DMS 273 treated with DMSO at 0.1 percent for 48 hours (cell line): Measurements from ENCODE around the gene LMO2.
"Not testable (repeated sequence)": the region's sequence is repeated elsewhere in the genome, so short reads cannot be mapped to it uniquely, and the experiment has no call there.

Experiments
- DNase-seq: peaks from one replicate; lab custom pipeline; 2025; lab: John Stamatoyannopoulos, UW

LMO2 gene

DNA sequence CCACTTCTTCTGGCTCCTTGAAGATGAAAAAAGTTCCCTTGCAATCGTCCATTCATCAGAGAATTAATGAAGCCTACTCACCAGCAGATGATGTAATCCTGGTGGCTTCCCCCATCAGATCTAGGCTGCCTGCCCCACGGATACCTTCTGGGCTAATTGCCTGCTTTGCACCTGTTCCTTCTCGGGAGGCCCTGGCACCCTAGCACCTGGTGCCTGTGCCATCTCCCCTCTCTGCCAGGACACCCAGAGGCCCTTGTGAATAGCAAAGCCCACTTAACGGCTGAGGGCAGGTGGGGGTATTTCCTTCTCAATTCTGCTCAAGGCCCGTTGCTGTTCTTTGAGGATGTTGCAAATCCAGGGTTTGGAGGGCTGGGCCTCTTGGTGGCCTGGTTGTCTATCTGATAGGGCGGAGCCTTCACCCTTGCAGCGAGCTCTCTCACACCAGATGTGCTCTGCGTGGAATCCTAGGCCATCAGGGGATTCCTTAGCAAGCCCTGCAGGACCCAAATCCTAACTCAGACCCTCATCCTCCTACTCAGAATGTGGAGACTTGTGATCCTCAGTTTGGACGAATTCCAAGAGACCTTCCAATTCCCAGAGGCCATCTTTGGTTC, at the start of gene LMO2:
Gene LMO2 (minus strand): TSS at position 363 of the 614 bp plus-strand sequence. CDS start 22,360 bp downstream, outside the sequence.
- no peak for DNase-seq

DNA sequence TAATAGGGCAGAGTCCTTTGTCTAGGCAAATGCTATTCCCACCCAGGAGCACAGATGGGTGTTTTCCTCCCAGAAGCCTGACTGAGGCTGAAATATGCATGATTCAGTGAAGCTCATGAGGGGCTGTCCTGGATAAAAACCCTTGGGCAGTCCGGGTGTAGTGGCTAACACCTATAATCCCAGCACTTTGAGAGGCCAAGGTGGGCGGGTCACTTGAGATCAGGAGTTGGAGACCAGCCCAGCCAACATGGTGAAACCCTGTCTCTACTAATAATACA, 48.6 kb upstream of the LMO2 start:
- DNase-seq = no peak

DNA sequence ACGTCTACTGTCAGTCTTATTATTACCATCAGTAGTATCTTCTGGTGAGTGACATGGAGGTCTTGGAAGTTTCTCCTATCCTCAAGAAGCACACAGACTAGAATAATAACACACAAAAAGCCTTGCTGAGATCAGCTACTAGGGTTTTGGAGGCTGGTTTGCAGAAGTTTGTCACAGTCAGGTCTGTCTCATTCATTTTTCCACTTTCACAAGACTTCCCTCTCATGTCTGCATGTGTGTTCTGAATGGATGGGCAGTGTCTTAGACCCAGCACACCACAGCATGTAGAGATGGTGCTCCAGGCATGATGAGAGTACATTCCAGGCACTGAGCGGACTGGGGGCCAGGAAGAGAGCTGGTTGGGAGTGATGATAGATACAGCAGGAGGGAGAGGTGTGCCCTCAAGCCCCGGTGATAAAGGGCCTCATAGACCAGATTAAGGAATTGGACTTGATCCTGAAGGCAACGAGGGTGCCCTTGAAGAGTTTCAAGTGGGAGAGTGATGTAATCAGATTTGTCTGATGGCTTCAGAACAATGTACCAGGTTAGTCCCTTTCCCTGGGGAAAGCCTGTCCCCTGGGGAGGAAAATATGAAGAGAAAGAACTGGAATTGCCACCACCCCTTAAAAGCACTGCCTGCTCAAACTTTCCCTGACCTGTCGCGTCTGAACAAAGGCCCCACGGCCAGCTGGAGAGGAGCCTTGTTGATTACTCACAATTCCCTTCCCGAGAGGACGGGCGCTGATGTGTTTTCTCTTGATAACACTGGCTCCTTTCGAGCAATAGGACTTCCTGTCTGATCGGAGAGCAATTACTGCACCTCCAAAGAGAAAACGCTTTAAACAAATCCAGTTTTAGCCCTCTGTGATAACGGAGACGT, 45.1 kb upstream of the LMO2 start:
- no peak for DNase-seq

DNA sequence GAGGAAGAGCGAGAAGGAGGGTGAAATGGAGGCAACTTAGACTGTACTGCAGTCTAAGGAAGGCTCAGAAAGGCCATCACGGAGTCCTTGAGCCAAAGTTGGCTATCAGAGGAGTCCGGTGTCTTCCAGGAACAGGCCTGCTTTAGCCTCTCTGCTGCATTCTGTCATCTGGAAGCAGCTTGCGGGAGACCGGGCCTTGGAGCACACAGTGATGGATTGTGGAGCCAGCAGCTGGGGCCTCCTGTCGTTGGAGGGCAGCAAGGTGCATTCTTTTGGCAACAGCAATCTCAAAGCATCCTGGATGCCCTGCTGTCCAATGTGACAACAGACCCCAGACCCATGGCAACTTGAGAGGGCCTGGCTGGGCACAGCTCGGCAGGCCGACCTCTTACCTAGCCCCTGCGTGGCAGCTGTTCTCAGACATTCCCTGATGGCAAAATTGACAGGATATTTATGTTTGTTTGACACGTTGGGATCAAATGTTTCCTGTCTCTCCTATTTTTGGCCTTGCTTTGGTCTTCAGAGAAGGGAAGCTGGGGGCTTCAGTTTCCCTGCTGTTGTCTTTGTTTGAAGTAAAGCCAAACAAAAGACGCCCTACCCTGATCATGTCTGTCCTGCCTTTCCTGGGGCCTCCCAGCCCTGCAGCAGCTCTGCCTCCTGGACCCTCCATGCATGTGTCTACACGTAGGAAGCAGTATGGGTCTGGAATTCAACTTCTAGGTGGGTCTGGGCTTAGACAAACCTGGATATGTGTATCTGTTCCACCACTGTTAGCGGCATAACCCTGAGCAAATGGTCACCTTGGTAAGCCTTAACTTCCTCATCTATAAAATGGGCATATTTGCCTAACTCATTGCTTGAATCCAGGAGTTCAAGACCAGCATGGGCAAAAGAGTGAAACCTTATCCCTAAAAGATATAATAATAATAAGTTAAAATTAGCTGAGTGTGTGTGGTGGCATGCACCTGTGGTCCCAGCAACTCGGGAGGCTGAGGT, 43.9 kb upstream of the LMO2 start:
- DNase-seq = no peak

DNA sequence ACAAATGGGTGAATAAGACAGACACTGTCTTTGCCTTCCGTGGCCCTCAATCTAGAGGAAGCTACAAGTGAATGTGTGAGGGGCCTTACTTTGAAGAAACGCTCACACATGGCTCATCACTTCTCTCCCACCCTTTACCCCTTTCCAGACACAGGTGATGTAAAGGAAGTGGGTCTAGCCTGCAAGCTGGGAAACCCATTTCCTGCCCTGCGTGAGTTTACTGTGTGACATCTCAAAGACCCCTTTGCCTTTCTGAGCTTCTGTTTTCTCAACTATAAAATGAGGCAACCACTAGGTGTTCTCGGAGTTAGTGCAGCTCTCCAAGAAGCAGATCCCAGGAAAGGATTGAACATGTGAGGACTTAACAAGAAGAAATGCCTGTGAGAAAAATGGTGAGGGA, 43.1 kb upstream of the LMO2 start:
- DNase-seq = no peak

DNA sequence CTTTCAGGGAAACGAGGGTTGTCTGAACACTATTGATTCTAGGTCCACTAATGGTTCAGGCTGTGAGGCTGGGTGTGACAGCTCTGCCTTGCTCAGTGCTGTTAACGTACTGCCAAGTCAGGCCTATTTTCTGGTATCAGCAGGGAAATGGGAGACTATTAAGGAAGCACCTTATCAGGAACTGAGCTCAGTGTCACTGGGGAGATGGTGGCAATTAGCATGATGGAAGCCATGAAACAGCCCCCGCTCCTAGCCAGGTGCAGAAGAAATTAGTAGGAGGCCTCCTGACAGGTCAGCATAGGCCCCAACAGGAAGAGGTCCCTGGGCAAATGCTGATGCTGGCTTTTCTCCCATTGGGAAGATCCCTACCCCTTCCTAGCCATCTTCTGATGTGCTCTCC, 42.6 kb upstream of the LMO2 start:
- DNase-seq = no peak

DNA sequence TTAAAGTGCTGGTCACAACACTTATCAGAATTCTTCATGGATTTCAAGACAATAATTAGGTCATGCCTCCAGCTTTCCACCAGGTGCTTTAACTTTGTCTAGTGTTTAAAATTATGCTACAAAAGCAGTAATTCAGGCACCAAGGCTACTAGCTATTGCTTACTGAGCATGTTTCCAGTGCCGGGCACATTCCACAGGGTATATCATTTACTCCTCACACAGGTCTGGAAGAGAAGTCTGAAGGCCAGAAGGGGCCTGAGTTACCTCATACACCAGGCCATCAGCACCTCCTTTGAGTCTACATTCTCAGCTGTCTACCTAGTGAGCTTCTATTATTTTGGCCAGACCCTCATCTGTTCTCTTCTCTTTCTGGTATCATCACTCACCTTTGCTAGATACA, 41.7 kb upstream of the LMO2 start:
- no peak for DNase-seq

DNA sequence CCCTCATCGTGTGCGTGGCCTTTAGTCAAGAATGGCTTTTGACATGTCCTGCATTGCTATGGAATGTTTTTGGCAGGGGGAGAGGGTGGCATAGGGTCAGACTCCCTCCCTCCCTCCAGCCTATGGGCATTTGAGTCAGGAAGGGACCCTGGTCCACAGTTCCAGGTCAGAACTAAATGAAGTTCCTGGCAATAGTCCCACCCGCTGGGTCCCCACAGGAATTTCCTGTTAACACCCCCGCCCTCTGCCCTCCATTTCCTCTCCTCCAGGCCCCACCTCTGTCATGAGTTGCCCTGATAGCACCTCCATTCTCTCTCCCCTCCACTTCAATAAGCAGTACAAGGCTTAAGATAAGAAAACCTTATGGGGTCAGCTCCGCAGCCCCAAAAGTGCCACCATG, 40.8 kb upstream of the LMO2 start:
- DNase-seq = no peak

DNA sequence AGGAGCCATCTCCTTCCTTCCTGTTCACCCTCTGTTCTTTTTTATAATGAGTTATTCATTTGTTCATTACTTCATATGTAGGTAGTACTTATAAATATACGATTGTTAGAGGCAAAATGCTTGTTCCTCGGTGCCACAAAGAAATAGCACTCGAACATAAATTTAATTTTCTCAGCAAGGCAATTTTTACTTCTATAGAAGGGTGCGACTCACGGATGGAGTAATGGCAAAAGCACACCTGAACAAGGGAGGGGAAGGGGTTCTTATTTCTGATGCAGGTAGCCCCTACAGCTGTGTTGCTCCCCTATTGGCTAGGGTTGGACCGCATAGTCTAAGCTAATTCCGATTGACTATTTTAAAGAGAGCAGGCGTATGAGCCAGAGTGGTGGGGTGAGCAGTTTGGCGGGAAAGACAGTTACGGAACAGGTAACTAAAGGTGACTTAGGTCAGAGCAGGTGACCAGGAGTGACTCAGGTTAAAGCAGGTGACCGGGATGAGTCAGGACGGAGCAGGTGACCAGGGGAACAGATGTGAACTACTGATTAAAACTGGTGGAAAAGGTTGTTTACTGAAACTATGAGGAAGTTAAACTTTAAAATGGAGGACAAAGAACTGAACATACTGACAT, 40.0 kb upstream of the LMO2 start:
- not testable (repeated sequence) for DNase-seq

DNA sequence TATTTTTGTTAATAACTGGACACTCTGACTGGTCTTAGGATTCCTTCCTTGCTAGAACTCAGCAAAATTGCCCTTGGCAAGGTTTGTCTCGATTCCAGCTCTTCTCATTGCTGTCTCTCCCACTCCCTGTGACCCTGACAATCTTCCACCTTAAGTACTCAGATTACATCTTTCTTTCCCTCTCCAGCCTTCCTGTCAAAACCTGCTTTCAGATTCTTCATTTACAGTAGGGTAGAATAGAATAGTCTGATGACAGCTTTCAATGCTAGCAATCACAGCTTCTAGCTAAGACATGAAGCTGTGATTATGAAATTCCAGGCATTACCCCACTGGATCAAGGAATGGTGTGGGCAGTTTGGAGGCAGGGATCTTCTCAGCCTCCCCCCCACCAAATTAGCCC, 39.2 kb upstream of the LMO2 start:
- no peak for DNase-seq

DNA sequence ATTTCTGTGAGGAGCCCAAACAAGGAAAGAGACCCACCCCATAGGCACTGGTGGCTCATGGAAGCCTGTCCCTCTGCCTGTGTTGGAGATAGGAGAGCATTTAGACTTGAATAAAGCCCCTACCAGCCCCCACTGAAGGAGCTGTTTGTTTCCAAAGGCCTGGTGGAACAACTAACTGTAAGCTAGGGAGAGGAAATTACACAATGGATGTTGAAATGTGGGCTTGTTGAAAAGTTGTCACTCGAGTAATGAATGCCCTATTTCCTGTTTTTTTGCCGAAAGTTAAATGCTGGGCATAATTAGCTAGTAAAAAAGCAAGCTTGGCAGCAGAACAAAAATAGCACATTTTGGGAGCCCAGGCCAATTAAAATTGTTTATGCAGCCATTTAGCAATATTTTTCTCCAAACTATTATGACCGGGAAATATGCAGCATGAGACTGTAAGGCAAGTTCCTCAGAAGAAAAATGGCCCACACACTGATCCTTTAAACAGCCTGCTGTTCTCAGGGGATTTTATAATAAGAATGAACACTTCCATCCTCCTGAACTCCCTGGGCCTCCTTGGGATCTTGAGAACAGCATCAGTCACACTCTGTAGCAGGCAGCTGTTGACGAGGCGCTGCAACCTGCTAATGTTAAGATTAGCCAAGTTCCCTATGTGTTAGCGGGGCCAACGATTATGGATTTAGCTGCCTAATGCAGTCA, 38.6 kb upstream of the LMO2 start:
- DNase-seq = no peak

DNA sequence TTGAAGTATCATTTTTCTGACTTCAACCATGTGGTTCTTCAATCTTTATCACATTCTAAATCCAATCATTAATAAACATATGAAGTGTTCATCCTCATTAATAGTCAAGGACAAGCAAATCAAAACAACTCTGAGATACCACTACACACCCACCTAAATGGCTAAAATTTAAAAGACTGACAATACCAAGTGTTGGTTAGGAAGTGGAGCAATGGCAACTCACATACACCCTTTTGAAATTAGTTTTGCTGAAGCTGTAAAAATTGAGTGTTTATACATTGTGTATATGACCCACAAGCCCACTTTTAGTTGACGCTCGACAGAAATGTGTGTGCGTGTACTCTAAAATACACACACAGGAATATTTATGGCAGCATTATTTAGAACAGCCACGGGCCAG, 36.7 kb upstream of the LMO2 start:
- DNase-seq = no peak

DNA sequence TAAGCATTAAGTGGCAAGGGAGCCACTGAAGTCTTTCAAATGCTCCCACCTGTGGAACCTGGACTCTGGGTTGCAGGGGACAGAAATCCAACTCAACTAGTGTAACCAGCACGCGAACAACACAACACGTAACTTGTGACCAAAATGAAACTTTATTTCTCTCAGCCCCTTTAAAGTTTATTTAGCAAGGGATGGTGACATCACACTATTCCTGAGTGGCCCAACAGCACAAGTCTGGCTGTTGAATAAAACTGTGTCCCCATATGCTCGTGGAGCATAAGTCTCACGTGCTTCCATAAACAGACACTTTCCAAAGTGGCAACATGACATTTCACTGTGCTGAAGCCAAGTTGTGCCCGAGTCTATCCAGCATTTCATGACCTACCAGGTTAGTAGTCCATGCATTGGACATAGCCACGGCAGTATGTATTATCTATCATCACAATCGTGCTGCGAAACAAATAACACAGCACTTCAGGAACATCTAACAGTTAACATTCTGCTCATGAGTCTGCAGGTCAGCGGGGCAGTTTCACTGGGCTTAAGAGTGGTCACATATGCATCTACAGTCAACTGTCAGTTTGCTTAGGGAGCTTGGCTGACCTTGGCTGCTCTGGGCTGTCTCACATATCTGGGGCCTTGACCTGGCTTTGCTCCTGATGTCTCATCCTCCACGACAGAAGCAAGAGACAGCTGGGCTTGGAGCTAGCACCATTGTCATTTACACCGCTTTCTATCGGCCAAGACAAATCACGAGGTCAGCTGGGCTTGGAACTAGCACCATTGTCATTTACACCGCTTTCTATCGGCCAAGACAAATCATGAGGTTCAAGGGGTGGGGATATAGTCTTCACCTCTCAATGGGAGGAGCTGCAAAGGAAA, 35.0 kb upstream of the LMO2 start:
- DNase-seq = no peak

DNA sequence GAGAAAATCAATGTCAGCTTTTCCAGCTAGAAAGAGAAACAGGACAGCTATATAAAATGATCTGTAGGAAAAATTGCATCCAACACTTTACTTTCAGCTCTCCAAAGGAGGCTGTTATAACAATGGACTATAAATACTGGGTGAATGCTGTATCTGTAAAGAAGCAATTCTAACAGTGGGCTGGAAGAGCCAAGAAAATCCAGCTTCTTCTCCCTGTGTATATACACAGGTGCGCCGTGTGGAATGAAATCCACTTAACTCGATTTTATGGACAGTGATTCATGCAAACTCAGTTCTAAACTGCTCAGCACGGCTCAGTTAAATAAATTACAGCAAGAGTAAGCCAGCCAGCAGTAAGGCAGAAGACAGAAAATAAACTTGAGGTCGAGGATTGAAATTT, 32.5 kb upstream of the LMO2 start:
- DNase-seq = no peak

DNA sequence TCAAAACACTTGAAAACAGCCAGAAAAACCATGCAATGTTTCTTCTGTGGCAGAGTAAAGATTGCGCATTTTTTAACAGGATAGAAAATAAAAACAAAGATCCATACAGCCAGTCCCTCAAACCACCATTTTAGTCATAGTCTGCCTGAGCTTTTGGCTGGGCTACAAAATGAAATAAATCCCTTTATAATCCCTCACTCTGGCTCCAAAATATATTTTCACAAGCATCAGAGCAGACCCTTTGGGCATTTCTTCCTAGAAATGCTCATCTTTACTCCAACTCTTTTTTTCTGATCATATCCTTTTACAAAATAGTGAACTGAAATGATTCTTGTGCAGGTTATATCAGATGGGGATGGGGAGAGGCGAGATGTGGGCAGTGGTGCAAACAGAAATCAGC, 31.8 kb upstream of the LMO2 start:
- no peak for DNase-seq

DNA sequence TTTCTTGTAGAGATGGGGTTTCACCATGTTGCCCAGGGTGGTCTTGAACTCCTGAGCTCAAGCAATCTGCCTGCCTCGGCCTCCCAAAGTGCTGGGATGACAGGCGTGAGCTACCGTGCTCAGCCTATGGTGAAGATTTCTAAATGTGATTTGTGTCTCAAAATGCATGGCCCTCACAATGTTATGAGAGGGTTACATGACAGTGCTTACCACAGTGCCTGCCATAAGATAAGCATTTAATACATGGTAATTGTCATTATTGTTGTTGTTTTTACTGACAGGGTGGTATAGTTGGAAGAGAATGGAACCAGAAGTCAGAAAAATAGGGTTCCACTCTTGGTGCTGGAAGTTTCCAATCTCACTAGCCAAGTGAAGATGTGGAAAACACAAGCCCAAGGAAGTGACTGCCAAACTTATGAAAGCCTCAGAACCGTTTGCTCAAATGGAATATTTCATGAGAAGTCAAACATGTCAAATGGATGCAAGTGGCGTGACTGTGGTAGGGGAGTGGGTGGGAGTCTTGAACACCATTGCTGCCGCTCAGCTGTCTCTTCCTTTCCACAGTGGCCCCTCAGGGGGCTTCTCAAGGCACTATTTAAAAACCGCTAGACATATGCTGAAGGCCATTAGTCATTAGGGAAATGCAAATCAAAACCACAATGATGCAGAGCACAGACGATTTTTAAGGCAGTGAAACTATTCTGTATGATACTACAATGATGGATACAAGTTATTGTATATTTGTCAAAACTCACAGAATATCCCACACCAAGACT, 29.1 kb upstream of the LMO2 start:
- no peak for DNase-seq

DNA sequence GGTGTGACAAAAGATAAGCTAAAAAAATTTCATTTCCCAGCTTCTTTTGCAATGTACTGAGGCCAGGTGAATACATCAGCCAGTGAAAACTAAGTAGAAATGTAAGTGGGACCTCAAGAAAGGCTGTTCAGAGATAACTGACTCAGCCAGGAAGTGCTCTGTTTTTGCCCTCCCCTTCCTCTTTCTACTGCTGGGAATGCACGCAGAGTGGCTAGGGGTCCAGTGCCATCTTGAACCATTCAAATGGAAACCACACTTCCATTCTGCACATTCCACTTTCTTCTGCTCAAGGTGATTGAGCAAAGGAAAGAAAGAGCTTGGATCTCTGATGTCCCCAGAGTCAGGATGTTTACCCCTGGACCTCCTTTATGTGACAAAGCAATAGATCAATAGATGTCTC, 27.8 kb upstream of the LMO2 start:
- DNase-seq = no peak

DNA sequence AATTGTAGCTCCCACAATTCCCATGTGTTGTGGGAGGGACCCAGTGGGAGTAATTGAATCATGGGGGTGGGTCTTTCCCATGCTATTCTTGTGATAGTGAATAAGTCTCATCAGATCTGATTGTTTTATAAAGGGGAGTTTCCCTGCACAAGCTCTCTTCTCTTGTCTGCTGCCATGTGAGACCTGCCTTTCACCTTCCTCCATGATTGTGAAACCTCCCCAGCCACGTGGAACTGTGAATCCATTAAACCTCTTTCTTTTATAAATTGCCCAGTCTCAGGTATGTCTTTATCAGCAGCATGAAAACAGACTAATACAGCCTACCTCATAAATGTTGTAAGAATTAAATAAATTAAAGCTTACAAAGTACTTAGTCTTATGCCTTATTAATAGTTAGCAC, 25.5 kb upstream of the LMO2 start:
- not testable (repeated sequence) for DNase-seq

DNA sequence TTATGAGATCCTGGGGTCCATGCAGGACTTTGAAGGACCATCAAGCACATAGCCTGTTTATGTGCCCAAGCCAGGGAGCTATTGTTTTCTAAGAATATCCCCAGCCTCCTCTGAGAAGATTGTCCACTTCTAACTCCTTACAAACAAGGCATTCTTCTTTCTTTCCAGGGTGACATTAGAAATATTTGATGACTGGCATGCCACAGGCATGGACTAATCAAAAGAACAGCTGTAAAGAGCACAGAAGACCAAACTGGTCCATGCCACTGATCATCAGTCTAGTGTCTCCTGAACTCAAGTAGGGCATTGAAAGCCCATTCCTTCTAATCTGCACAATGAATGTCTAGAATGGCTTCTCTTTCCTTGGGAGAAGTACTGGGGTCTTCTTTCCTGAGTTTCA, 24.9 kb upstream of the LMO2 start:
- no peak for DNase-seq

DNA sequence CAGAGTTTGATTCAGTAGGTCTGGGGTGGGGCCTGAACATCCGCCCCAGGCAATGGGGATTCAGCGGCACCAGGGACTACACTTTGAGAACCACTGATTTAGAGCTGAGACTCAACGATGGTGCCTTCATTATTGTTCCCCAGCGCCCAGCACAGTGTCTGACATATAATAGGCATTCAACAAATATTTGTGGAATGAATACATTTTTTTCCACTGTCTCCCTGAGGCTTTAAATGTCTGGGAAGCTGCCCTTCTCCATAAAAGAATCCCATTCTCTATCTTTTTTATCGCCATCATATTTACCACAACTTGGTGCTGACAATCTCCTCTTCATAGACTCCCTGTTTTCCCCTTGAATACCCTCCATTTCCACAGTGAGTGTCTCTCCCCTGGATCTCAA, 23.6 kb upstream of the LMO2 start:
- no peak for DNase-seq
